Naive thymus-derived CD4-positive, alpha-beta T cell (primary cell): Measurements from ENCODE around the gene PAQR5. TPM values are rescaled to one million over a fixed set of nuclear protein-coding genes. Genes with fewer than 3 reads are reported as not detected.
"Not testable (repeated sequence)": the region's sequence is repeated elsewhere in the genome, so short reads cannot be mapped to it uniquely, and the experiment has no call there.

ENCODE experiments used
- ATAC-seq: fragments of 150-1000 bp; cut with Tn5 transposase; 2 replicates; pipeline ENCODE4 v1.10.0; 2021; ENCODE audit warnings: mild to moderate bottlenecking, moderate library complexity
- CTCF ChIA-PET: fragments of 350-600 bp; sonication (Branson Sonifier 250); formaldehyde crosslinking; loops from one replicate; lab custom pipeline; 2021; ENCODE audit warnings: antibody characterized with exemption; lab: Charles Lee
- POLR2A ChIA-PET: fragments of 350-600 bp; sonication (Branson Sonifier 250); formaldehyde crosslinking; loops from one replicate; lab custom pipeline; 2021; ENCODE audit warnings: antibody characterized with exemption, inconsistent platforms; lab: Charles Lee
- DNase-seq, 9 donors: peaks; one replicate each; pipeline versions ENCODE4 v3.0.0 to v3.0.0-alpha.2; 2020 to 2022; ENCODE audit warnings: mixed read lengths in 1 of 9
- H3K27ac ChIP-seq: one replicate; pipeline ENCODE4 v1.7.0; 2013; ENCODE audit warnings: mild to moderate bottlenecking, low read depth, low read length, moderate library complexity
- H3K27me3 ChIP-seq, 2 donors: one replicate each; pipeline ENCODE4 v1.7.0; 2013; ENCODE audit warnings: low read length in 2 of 2, mild to moderate bottlenecking in 2 of 2, moderate library complexity in 2 of 2; ENCODE audit not compliant: control insufficient read depth in 2 of 2, insufficient read depth in 2 of 2
- H3K36me3 ChIP-seq, 3 experiments: 1 replicate in 2 of 3; 2 replicates in 1 of 3; pipeline ENCODE4 v1.7.0; 2013; ENCODE audit warnings: low read length in 3 of 3, mild to moderate bottlenecking in 3 of 3, moderate library complexity in 1 of 3; ENCODE audit not compliant: insufficient read depth in 3 of 3, control insufficient read depth in 2 of 3
- H3K4me1 ChIP-seq, 2 donors: one replicate each; pipeline ENCODE4 v1.7.0; 2013; ENCODE audit warnings: low read length in 2 of 2, mild to moderate bottlenecking in 2 of 2, moderate library complexity in 1 of 2; ENCODE audit not compliant: control insufficient read depth in 2 of 2, insufficient read depth in 2 of 2
- H3K4me3 ChIP-seq: 2 replicates; pipeline ENCODE4 v1.7.0; 2013; ENCODE audit warnings: mild to moderate bottlenecking, low read length
- H3K9me3 ChIP-seq, 3 experiments: 1 replicate in 2 of 3; 2 replicates in 1 of 3; pipeline ENCODE4 v1.7.0; 2013; ENCODE audit warnings: low read length in 3 of 3; ENCODE audit not compliant: control insufficient read depth in 2 of 3
- H3K27ac Mint-ChIP-seq, 9 donors: one replicate each; pipeline ENCODE4 v1.8.0; 2020 to 2022; ENCODE audit warnings: mixed read lengths in 9 of 9, mild to moderate bottlenecking in 8 of 9, moderate library complexity in 5 of 9, inconsistent platforms in 2 of 9
- H3K27me3 Mint-ChIP-seq, 5 donors: one replicate each; pipeline ENCODE4 v1.8.0; 2021 to 2022; ENCODE audit warnings: mixed read lengths in 5 of 5, mild to moderate bottlenecking in 1 of 5
- H3K36me3 Mint-ChIP-seq, 5 donors: one replicate each; pipeline ENCODE4 v1.8.0; 2020 to 2022; ENCODE audit warnings: mixed read lengths in 5 of 5, mild to moderate bottlenecking in 3 of 5, inconsistent platforms in 1 of 5
- H3K4me1 Mint-ChIP-seq, 7 donors: one replicate each; pipeline ENCODE4 v1.8.0; 2020 to 2022; ENCODE audit warnings: mixed read lengths in 7 of 7, mild to moderate bottlenecking in 3 of 7, inconsistent platforms in 1 of 7
- H3K4me3 Mint-ChIP-seq, 10 donors: one replicate each; pipeline ENCODE4 v1.8.0; 2020 to 2022; ENCODE audit warnings: mild to moderate bottlenecking in 10 of 10, mixed read lengths in 10 of 10, moderate library complexity in 6 of 10, inconsistent platforms in 2 of 10
- H3K9me3 Mint-ChIP-seq, 11 donors: one replicate each; pipeline ENCODE4 v1.8.0; 2020 to 2022; ENCODE audit warnings: mixed read lengths in 11 of 11, mild to moderate bottlenecking in 4 of 11, inconsistent platforms in 1 of 11, moderate library complexity in 1 of 11
- intact Hi-C, 2 donors: fragments of 100-400 bp; cut with micrococcal nuclease; formaldehyde crosslinking; loops; one replicate each; pipeline ENCODE4 v1.15.1; 2023
- polyA plus RNA-seq, 2 donors: library from polyadenylated mRNA; unstranded; fragments of 300-500 nt; fragmentation: Illumina TruSeq; gene quantifications; one replicate each; pipeline ENCODE4 v1.2.3, GENCODE V29; 2021
- total RNA-seq, 6 experiments: library from RNA in 5 of 6; stranded (reverse) in 5 of 6; gene quantifications; 1 replicate in 5 of 6; 2 replicates in 1 of 6; pipeline ENCODE4 v1.2.3 and lab custom pipeline; 2021 to 2026

PAQR5 gene
- total and polyA plus RNA-seq, 7 experiments from 2014 or later, result 0.11 TPM; not detected in 6

- DNase-seq, result no peak
Measured at GRCh38 chr15:69285834-69286233, 12.9 kb upstream of the PAQR5 start.

GRCh38 chr15:69288011-69288410, 10.7 kb upstream of the PAQR5 start:
- Mint-ChIP-seq H3K27me3 (no peaks in the 10 kb centered on the region), H3K27ac (peak overlapping the region in 1 of 9 donors; percentile 84), H3K36me3 (no peaks in the 10 kb centered on the region), H3K9me3 (no peaks in the 10 kb centered on the region), H3K4me1 (peaks cover 0 to under 1% (median 0%) of the 10 kb centered on the region in 7 donors), H3K4me3 (no peak overlapping the region)
- Histone ChIP-seq H3K27ac (no peak overlapping the region), H3K9me3 (no peaks in the 10 kb centered on the region), H3K4me3 (no peak overlapping the region), H3K4me1 (no peaks in the 10 kb centered on the region), H3K27me3 (no peaks in the 10 kb centered on the region), H3K36me3 (no peaks in the 10 kb centered on the region)
- CTCF ChIA-PET, result no interaction called here
- intact Hi-C loops, result no loop called here
- DNase-seq, result no peak
- POLR2A ChIA-PET, result no interaction called here
- ATAC-seq, result no peak

More at GRCh38 chr15:69285834-69286233, 12.9 kb upstream of the PAQR5 start:
- ChIA-PET CTCF (no interaction called here), POLR2A (no interaction called here)
- Mint-ChIP-seq H3K4me3 (no peak overlapping the region), H3K36me3 (no peaks in the 10 kb centered on the region), H3K9me3 (no peaks in the 10 kb centered on the region), H3K27ac (peak overlapping the region in 1 of 9 donors; percentile 55), H3K4me1 (no peaks in the 10 kb centered on the region), H3K27me3 (peaks cover 0 to 3% (median 0%) of the 10 kb centered on the region in 5 donors)
- H3K27ac ChIP-seq, result no peak overlapping the region
- H3K4me1 ChIP-seq, result no peaks in the 10 kb centered on the region
- no peaks in the 10 kb centered on the region for H3K36me3 ChIP-seq
- no peaks in the 10 kb centered on the region for H3K27me3 ChIP-seq
- ATAC-seq, result no peak
- intact Hi-C loops, result no loop called here
- H3K9me3 ChIP-seq, result no peaks in the 10 kb centered on the region
- H3K4me3 ChIP-seq, result no peak overlapping the region

GRCh38 chr15:69288531-69289341, 10.0 kb upstream of the PAQR5 start:
- Histone ChIP-seq H3K36me3 (no peaks in the 10 kb centered on the region), H3K4me3 (no peak overlapping the region), H3K9me3 (no peaks in the 10 kb centered on the region), H3K4me1 (no peaks in the 10 kb centered on the region), H3K27ac (no peak overlapping the region), H3K27me3 (no peaks in the 10 kb centered on the region)
- DNase-seq (no peak), ATAC-seq (no peak)
- Mint-ChIP-seq H3K27ac (no peak overlapping the region), H3K4me1 (peaks cover 0 to 2% (median 0%) of the 10 kb centered on the region in 7 donors), H3K9me3 (no peaks in the 10 kb centered on the region), H3K36me3 (no peaks in the 10 kb centered on the region), H3K4me3 (no peak overlapping the region), H3K27me3 (no peaks in the 10 kb centered on the region)
- POLR2A ChIA-PET, result no interaction called here
- intact Hi-C loops, result no loop called here
- CTCF ChIA-PET, result interaction anchor here (0.7 kb wide), 1 partner anchor 27 kb away, joined by 3 read pairs; no protein-coding TSS in a partner anchor

- intact Hi-C loops, result no loop called here
- H3K4me1 Mint-ChIP-seq, result peaks cover 0 to 2% (median 0%) of the 10 kb centered on the region in 7 donors
- Histone ChIP-seq H3K36me3 (no peaks in the 10 kb centered on the region), H3K4me1 (no peaks in the 10 kb centered on the region), H3K27ac (no peak overlapping the region), H3K4me3 (no peak overlapping the region), H3K9me3 (no peaks in the 10 kb centered on the region), H3K27me3 (no peaks in the 10 kb centered on the region)
- no peak for DNase-seq
- ChIA-PET CTCF (interaction anchor here (0.7 kb wide), 1 partner anchor 28 kb away, joined by 3 read pairs; no protein-coding TSS in a partner anchor), POLR2A (no interaction called here)
- no peak overlapping the region for H3K27ac Mint-ChIP-seq
- no peaks in the 10 kb centered on the region for H3K36me3 Mint-ChIP-seq
- H3K9me3 Mint-ChIP-seq, result no peaks in the 10 kb centered on the region
- no peak overlapping the region for H3K4me3 Mint-ChIP-seq
- ATAC-seq, result no peak
- H3K27me3 Mint-ChIP-seq, result no peaks in the 10 kb centered on the region
Measured at GRCh38 chr15:69289342-69290146, 9.2 kb upstream of the PAQR5 start.

GRCh38 chr15:69290346-69291164, 8.2 kb upstream of the PAQR5 start:
- H3K27me3 ChIP-seq, result no peaks in the 10 kb centered on the region
- H3K9me3 ChIP-seq, result no peaks in the 10 kb centered on the region
- H3K27ac ChIP-seq, result no peak overlapping the region
- no peak overlapping the region for H3K27ac Mint-ChIP-seq
- peaks cover 0 to 2% (median 0%) of the 10 kb centered on the region in 7 donors for H3K4me1 Mint-ChIP-seq
- ChIA-PET POLR2A (no interaction called here), CTCF (no interaction called here)
- intact Hi-C loops, result no loop called here
- no peak overlapping the region for H3K4me3 Mint-ChIP-seq
- no peak for DNase-seq
- no peak overlapping the region for H3K4me3 ChIP-seq
- H3K4me1 ChIP-seq, result no peaks in the 10 kb centered on the region
- H3K36me3 Mint-ChIP-seq, result no peaks in the 10 kb centered on the region
- peaks cover 2 to 6% (median 5%) of the 10 kb centered on the region in 5 donors for H3K27me3 Mint-ChIP-seq
- H3K36me3 ChIP-seq, result no peaks in the 10 kb centered on the region
- no peaks in the 10 kb centered on the region for H3K9me3 Mint-ChIP-seq
- ATAC-seq, result no peak

- DNase-seq, H3K4me1 ChIP-seq, H3K27ac ChIP-seq, H3K36me3 ChIP-seq, H3K36me3 Mint-ChIP-seq, intact Hi-C loops, H3K27ac Mint-ChIP-seq, H3K4me3 ChIP-seq, H3K4me1 Mint-ChIP-seq, H3K9me3 ChIP-seq, H3K9me3 Mint-ChIP-seq, H3K4me3 Mint-ChIP-seq, POLR2A ChIA-PET, ATAC-seq, H3K27me3 ChIP-seq: not testable (repeated sequence)
- CTCF ChIA-PET, result interaction anchor here (0.7 kb wide), 2 partner anchors 105 to 1630 kb away, joined by 3 to 5 read pairs; no protein-coding TSS in a partner anchor
- peaks cover 8 to 14% (median 13%) of the 10 kb centered on the region in 5 donors for H3K27me3 Mint-ChIP-seq
Measured at GRCh38 chr15:69291651-69292050, 7.1 kb upstream of the PAQR5 start.
